IMR-90 (cell line): ENCODE results near the gene IFIT5. TPM values are rescaled to one million over a fixed set of nuclear protein-coding genes. Genes with fewer than 3 reads are reported as not detected.

Experiments used
- ATAC-seq: fragments of 200-7000 bp; cut with Tn5 transposase; 2 replicates; pipeline ENCODE4 v1.9.1; 2020; ENCODE audit warnings: low read depth, mild to moderate bottlenecking, moderate library complexity
- BruUV-seq: library from RNA; stranded (reverse); fragments of 400-500 nt; replicated peaks from 2 replicates; lab custom pipeline; 2021; lab: Mats Ljungman, UMichigan
- CTCF ChIA-PET: fragments of 300-600 bp; formaldehyde crosslinking; extraction: SDS; loops from one replicate; lab custom pipeline; 2021; ENCODE audit warnings: antibody characterized with exemption; lab: Yijun Ruan, JAX
- POLR2A ChIA-PET: fragments of 300-600 bp; sonication (Branson Sonifier 250); formaldehyde crosslinking; loops from one replicate; lab custom pipeline; 2022; ENCODE audit warnings: antibody characterized with exemption; ENCODE audit not compliant: unreplicated experiment; lab: Charles Lee
- DNase-seq: peaks from one replicate; pipeline ENCODE4 v3.0.0; 2013
- H2AFZ ChIP-seq: replicated peaks from 2 replicates; pipeline ENCODE3; 2013; ENCODE audit warnings: low read length, mild to moderate bottlenecking; ENCODE audit not compliant: poor library complexity
- H2AK5ac ChIP-seq: 2 replicates; pipeline ENCODE4 v1.6.1; 2013; ENCODE audit warnings: low read depth, low read length, inconsistent platforms
- H2AK9ac ChIP-seq: replicated peaks from 2 replicates; pipeline ENCODE3; 2013; ENCODE audit warnings: mild to moderate bottlenecking, low read depth, low read length, moderate library complexity; ENCODE audit not compliant: poor library complexity
- H2BK120ac ChIP-seq: 2 replicates; pipeline ENCODE4 v1.6.1; 2013; ENCODE audit warnings: low read depth, low read length, inconsistent platforms
- H2BK15ac ChIP-seq: 3 replicates; pipeline ENCODE4 v1.6.1; 2013; ENCODE audit warnings: low read depth, low read length, inconsistent platforms
- H2BK20ac ChIP-seq: 2 replicates; pipeline ENCODE4 v1.6.1; 2013; ENCODE audit warnings: low read depth, mild to moderate bottlenecking, inconsistent platforms, low read length, moderate library complexity
- H2BK5ac ChIP-seq: 2 replicates; pipeline ENCODE4 v1.6.1; 2013; ENCODE audit warnings: mild to moderate bottlenecking, low read depth, low read length, inconsistent platforms; ENCODE audit not compliant: poor library complexity, severe bottlenecking
- H3K14ac ChIP-seq: replicated peaks from 2 replicates; pipeline ENCODE4 v1.6.1; 2013; ENCODE audit warnings: low read depth, low read length, inconsistent platforms
- H3K18ac ChIP-seq: 2 replicates; pipeline ENCODE4 v1.6.1; 2013; ENCODE audit warnings: low read depth, low read length, control low read depth
- H3K23ac ChIP-seq: 2 replicates; pipeline ENCODE4 v1.6.1; 2013; ENCODE audit warnings: low read depth, low read length, inconsistent platforms
- H3K27ac ChIP-seq: 2 replicates; pipeline ENCODE4 v1.5.1; 2013; ENCODE audit warnings: mild to moderate bottlenecking, control low read depth, low read length; ENCODE audit not compliant: insufficient read depth
- H3K27me3 ChIP-seq: 2 replicates; pipeline ENCODE4 v1.6.1; 2013; ENCODE audit warnings: low read length; ENCODE audit not compliant: control insufficient read depth, insufficient read depth
- H3K36me3 ChIP-seq: 2 replicates; pipeline ENCODE4 v1.6.1; 2013; ENCODE audit warnings: low read length, mixed read lengths; ENCODE audit not compliant: control insufficient read depth, insufficient read depth
- H3K4ac ChIP-seq: 2 replicates; pipeline ENCODE4 v1.6.1; 2013; ENCODE audit warnings: low read depth, low read length, inconsistent platforms
- H3K4me1 ChIP-seq: 2 replicates; pipeline ENCODE4 v1.6.1; 2013; ENCODE audit warnings: low read length, mixed read lengths; ENCODE audit not compliant: control insufficient read depth, insufficient read depth
- H3K4me2 ChIP-seq: 2 replicates; pipeline ENCODE4 v1.6.1; 2013; ENCODE audit warnings: low read depth, mild to moderate bottlenecking, control low read depth, low read length, moderate library complexity
- H3K4me3 ChIP-seq: 2 replicates; pipeline ENCODE4 v1.5.1; 2013; ENCODE audit warnings: low read depth, mild to moderate bottlenecking, control low read depth, low read length, moderate library complexity; ENCODE audit not compliant: insufficient read depth
- H3K56ac ChIP-seq: 2 replicates; pipeline ENCODE4 v1.6.1; 2013; ENCODE audit warnings: low read length, inconsistent platforms; ENCODE audit not compliant: insufficient read depth; ENCODE audit errors: extremely low read depth
- H3K79me1 ChIP-seq, 2 experiments: 2 replicates each; pipeline ENCODE4 v1.6.1; 2013; ENCODE audit warnings: low read length in 2 of 2, inconsistent platforms in 1 of 2, low read depth in 1 of 2
- H3K9ac ChIP-seq: 2 replicates; pipeline ENCODE4 v1.6.1; 2013; ENCODE audit warnings: low read depth, low read length, control low read depth
- H3K9me1 ChIP-seq: 2 replicates; pipeline ENCODE4 v1.6.1; 2013; ENCODE audit warnings: low read length, inconsistent platforms; ENCODE audit not compliant: insufficient read depth
- H3K9me3 ChIP-seq: 2 replicates; pipeline ENCODE4 v1.6.1; 2013; ENCODE audit warnings: low read length; ENCODE audit not compliant: control insufficient read depth, insufficient read depth
- H4K20me1 ChIP-seq: 2 replicates; pipeline ENCODE4 v1.6.1; 2013; ENCODE audit warnings: low read length, inconsistent platforms; ENCODE audit not compliant: insufficient read depth
- H4K5ac ChIP-seq: 2 replicates; pipeline ENCODE4 v1.6.1; 2013; ENCODE audit warnings: mild to moderate bottlenecking, low read depth, low read length, control low read depth
- H4K8ac ChIP-seq, 2 experiments: 2 replicates each; pipeline ENCODE4 v1.6.1; 2013; ENCODE audit warnings: low read depth in 2 of 2, low read length in 2 of 2, control low read depth in 1 of 2, inconsistent platforms in 1 of 2
- H4K91ac ChIP-seq: 2 replicates; pipeline ENCODE4 v1.6.1; 2013; ENCODE audit warnings: low read depth, low read length, inconsistent platforms; ENCODE audit not compliant: insufficient read depth
- POLR2A ChIP-seq: IDR thresholded peaks from 2 replicates; pipeline ENCODE4 v1.6.1; 2012; ENCODE audit warnings: mild to moderate bottlenecking, low read depth, low read length
- RAD21 ChIP-seq: IDR thresholded peaks from 2 replicates; pipeline ENCODE4 v1.6.1; 2012; ENCODE audit warnings: low read length, improper control_type of control experiment
- RCOR1 ChIP-seq: IDR thresholded peaks from 2 replicates; pipeline ENCODE4 v1.6.1; 2012; ENCODE audit warnings: mild to moderate bottlenecking, low read length, improper control_type of control experiment; ENCODE audit not compliant: insufficient replicate concordance
- SMC3 ChIP-seq: fragments of 150-350 bp; IDR thresholded peaks from 2 replicates; pipeline ENCODE4 v1.6.1; 2016; ENCODE audit warnings: low read depth, mild to moderate bottlenecking, antibody characterized with exemption, low read length, moderate library complexity
- WGBS, 2 experiments: methylation state at CpG; one replicate each; pipeline versions ENCODE4 v1.1.5 to v1.1.7; 2013; ENCODE audit warnings: missing lambda C conversion rate in 2 of 2; ENCODE audit not compliant: insufficient read length in 1 of 2; ENCODE audit errors: extremely low coverage in 2 of 2; 5-methylcytosine and 5-hydroxymethylcytosine counted together
- dilution Hi-C: fragments of 300-500 bp; cut with HindIII; formaldehyde crosslinking; loops from one replicate; pipeline ENCODE4 v1.14.3; 2018; ENCODE audit warnings: low sequenced_read_pairs; ENCODE audit not compliant: unreplicated experiment
- in situ Hi-C: fragments of 300-500 bp; cut with MboI; formaldehyde crosslinking; loops from 3 replicates; pipeline ENCODE4 v1.14.3; 2019; ENCODE audit warnings: low sequenced_read_pairs, inconsistent platforms, mixed read lengths
- intact Hi-C: fragments of 100-400 bp; cut with micrococcal nuclease; formaldehyde crosslinking; loops from 2 replicates; pipeline ENCODE4 v1.10.0; 2022
- polyA plus RNA-seq, 3 experiments: library from polyadenylated mRNA; depleted of rRNA; stranded (reverse); fragments of >200 nt; gene quantifications; 2 replicates each; pipeline ENCODE4 v1.2.3, GENCODE V29; 2012; ENCODE audit warnings: low replicate concordance in 1 of 3
- total RNA-seq: library from RNA; depleted of rRNA; stranded (reverse); fragments of >200 nt; gene quantifications from 2 replicates; pipeline ENCODE4 v1.2.3, GENCODE V29; 2012
- TF ChIP-seq, protein P1 (sequence below): conservative IDR thresholded peaks from 2 replicates; pipeline ENCODE4 v1.5.1; 2012; ENCODE audit warnings: mild to moderate bottlenecking, low read depth, low read length, improper control_type of control experiment

Gene IFIT5
- total and polyA plus RNA-seq, 2 of the 4 experiments (the other 2 are of a cell fraction), result 5.2 to 18.1 TPM

DNA sequence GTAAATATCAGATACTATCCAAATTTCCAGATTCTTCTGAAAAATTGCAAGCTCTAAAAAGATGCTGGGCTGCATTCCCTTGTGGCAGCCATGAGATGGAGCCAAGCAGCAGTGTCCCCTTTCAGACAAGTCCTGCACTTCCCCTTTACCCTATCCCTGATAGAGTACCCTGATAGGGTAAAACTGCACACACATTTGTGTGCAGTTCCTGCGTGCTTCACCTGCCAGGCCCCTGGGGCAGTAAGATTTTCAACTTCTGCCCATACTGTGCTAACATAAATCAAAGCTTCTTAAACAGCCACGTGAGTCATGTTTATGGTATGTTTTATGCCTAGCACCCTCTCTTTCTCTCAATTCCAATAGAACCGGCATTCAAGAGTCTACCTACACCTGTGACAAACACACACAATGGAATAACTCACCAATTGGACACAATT, 52.2 kb downstream of the IFIT5 start:
- no peak overlapping the region for H2BK120ac ChIP-seq
- H4K20me1 ChIP-seq, result no peaks in the 10 kb centered on the region
- H3K27me3 ChIP-seq, result no peaks in the 10 kb centered on the region
- H2AFZ ChIP-seq, result peak overlapping the region; percentile 29
- H3K4me2 ChIP-seq, result no peak overlapping the region
- H3K27ac ChIP-seq, result no peak overlapping the region
- CTCF ChIA-PET, result interaction anchor here (0.6 to 2.3 kb wide), 9 partner anchors 12 to 100 kb away, joined by 3 to 7 read pairs (median 3); partner anchors contain the start of gene IFIT1
- TF ChIP-seq, protein P1, sequence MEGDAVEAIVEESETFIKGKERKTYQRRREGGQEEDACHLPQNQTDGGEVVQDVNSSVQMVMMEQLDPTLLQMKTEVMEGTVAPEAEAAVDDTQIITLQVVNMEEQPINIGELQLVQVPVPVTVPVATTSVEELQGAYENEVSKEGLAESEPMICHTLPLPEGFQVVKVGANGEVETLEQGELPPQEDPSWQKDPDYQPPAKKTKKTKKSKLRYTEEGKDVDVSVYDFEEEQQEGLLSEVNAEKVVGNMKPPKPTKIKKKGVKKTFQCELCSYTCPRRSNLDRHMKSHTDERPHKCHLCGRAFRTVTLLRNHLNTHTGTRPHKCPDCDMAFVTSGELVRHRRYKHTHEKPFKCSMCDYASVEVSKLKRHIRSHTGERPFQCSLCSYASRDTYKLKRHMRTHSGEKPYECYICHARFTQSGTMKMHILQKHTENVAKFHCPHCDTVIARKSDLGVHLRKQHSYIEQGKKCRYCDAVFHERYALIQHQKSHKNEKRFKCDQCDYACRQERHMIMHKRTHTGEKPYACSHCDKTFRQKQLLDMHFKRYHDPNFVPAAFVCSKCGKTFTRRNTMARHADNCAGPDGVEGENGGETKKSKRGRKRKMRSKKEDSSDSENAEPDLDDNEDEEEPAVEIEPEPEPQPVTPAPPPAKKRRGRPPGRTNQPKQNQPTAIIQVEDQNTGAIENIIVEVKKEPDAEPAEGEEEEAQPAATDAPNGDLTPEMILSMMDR, result peak; percentile 56
- TF ChIP-seq POLR2A, result no peak
- TF ChIP-seq SMC3, result peak; percentile 48; the same call in 1 of the 2 replicates
- TF ChIP-seq RCOR1, result no peak
- TF ChIP-seq RAD21, result peak; percentile 66
- POLR2A ChIA-PET, result no interaction called here
- H3K79me1 ChIP-seq, result no peaks in the 10 kb centered on the region
- no peak overlapping the region for H3K9ac ChIP-seq
- H3K18ac ChIP-seq, result no peak overlapping the region
- no peak overlapping the region for H4K91ac ChIP-seq
- no peak overlapping the region; the same call in 2 of the 3 replicates for H2BK15ac ChIP-seq
- intact Hi-C loops, result loop anchor here (1.0 kb wide), 1 partner anchor 98 kb away; no protein-coding TSS in a partner anchor
- H3K14ac ChIP-seq, result no peak overlapping the region
- H2AK5ac ChIP-seq, result no peak overlapping the region
- no peaks in the 10 kb centered on the region for H3K36me3 ChIP-seq
- H3K4me3 ChIP-seq, result no peak overlapping the region
- no peaks in the 10 kb centered on the region for H3K9me3 ChIP-seq
- no peak overlapping the region for H3K56ac ChIP-seq
- H2BK5ac ChIP-seq, result no peak overlapping the region
- WGBS, 2 experiments, result no CpG with 5 or more reads among the region's 3 CpGs
- H3K9me1 ChIP-seq, result peaks cover 10% of the 10 kb centered on the region
- DNase-seq (peak; percentile 60), ATAC-seq (peak; percentile 90)
- dilution Hi-C loops, result no loop called here
- no TSS peak for BruUV-seq
- no peak overlapping the region for H3K23ac ChIP-seq
- in situ Hi-C loops, result no loop called here
- peaks cover 5% of the 10 kb centered on the region for H3K4me1 ChIP-seq
- H4K5ac ChIP-seq, result no peak overlapping the region
- 0 out of 4 replicates have a peak overlapping the region, but pooled peaks of 1 of the 2 experiments have one; percentile 8 for H4K8ac ChIP-seq
- H2AK9ac ChIP-seq, result peak overlapping the region; percentile 26
- no peak overlapping the region for H3K4ac ChIP-seq
- H2BK20ac ChIP-seq, result peak overlapping the region; percentile 33; the same call in 1 of the 2 replicates
